ENCODE data around the gene DNAJC22. TPM values are rescaled to one million over a fixed set of nuclear protein-coding genes. Genes with fewer than 3 reads are reported as not detected.
"Not testable (repeated sequence)": the region's sequence is repeated elsewhere in the genome, so short reads cannot be mapped to it uniquely, and the experiment has no call there.

Gene DNAJC22
- total RNA-seq, 2 experiments from 2014 or later = not detected

DNA sequence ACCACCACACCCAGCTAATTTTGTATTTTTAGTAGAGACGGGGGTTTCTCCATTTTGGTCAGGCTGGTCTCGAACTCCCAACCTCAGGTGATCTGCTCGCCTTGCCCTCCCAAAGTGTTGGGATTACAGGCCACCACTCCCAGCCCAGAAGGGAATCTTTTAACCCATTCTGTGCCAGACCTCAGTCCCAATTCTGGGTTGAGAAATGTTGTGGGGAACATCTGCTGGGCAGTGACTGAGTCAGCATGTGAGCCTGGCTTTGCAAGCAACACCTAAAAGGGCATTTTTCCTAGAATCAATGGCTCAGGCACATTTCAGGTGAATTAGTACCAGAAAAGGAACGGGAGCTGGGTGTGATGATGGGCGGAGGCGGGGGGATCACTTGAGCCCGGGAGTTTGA is 13.0 kb downstream of the DNAJC22 start:
- ChIA-PET CTCF (interaction anchor here (0.7 to 6.6 kb wide), 8 partner anchors 10 to 666 kb away, joined by 3 to 73 read pairs (median 6); partner anchors contain the start of gene DNAJC22), POLR2A (no interaction called here)

DNA sequence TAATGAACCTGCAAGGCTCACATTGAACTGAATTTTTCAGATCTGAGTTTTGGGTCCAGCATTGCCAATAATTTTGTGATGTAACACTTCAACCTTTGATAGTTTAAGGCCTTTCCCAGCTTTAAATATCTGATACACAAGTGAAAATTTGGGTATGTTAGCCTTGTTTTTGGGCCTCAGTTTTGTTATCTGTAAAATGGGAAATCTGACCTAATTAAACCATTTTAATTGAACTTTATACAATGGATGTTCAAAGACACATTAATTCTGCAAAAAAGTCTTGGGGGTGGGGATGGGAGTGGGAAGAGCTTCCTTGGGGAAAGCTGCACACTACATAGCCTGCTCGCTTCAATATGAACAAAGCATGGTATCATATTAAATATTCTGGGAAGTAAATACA is 15.4 kb downstream of the DNAJC22 start:
- POLR2A ChIA-PET = interaction anchor here (0.6 kb wide), 1 partner anchor 152 kb away, joined by 3 read pairs; no protein-coding TSS in a partner anchor

DNA sequence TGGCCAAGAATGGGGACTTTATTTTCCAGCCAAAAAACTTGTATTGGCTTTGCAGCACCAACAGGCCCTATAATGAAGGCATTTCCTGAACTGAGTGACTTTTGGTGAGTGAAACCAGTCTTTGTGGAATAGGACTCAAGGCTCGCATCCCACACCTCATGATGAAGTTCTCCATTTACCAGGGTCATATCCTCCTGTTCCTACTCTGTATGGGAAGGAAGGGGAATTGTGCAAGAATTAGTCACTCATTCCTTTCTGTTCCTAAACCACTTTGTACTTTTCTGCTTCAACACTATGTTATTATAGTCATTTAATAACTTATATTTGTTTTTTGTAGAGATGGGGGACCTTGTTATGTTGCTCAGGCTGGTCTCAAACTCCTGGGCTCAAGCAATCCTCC is 18.3 kb downstream of the DNAJC22 start:
- POLR2A ChIA-PET = no interaction called here

More for the DNA sequence above, 15.4 kb downstream of the DNAJC22 start:
- CTCF ChIA-PET = interaction anchor here (1.0 to 6.6 kb wide), 2 partner anchors 19 to 152 kb away, joined by 3 to 73 read pairs; no protein-coding TSS in a partner anchor

DNA sequence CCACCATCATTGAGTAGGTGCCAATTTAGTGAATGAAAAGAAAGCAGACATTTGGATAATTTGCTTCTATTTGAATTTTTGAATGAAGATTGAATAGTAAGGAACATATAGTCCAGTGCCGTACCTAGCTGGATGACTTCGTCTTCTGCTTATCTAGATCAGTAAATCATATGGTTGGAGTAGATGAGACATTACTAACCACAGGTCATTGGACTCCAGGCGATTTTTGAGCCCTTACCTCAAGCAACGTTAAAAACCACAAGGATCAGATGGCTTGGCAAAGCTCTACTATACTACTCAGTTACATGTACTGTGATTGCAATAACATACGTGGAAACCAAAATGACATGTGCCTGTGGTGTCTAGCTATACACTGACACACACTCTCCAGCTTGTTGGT is 18.9 kb downstream of the DNAJC22 start:
- ChIA-PET POLR2A (interaction anchor here (1.2 kb wide), 1 partner anchor 205 kb away, joined by 3 read pairs; no protein-coding TSS in a partner anchor), CTCF (interaction anchor here (1.2 to 1.3 kb wide), 2 partner anchors 18 to 22 kb away, joined by 4 read pairs; no protein-coding TSS in a partner anchor)

More for the DNA sequence above, 18.3 kb downstream of the DNAJC22 start:
- CTCF ChIA-PET = interaction anchor here (1.2 to 1.3 kb wide), 2 partner anchors 17 to 22 kb away, joined by 4 read pairs; no protein-coding TSS in a partner anchor

DNA sequence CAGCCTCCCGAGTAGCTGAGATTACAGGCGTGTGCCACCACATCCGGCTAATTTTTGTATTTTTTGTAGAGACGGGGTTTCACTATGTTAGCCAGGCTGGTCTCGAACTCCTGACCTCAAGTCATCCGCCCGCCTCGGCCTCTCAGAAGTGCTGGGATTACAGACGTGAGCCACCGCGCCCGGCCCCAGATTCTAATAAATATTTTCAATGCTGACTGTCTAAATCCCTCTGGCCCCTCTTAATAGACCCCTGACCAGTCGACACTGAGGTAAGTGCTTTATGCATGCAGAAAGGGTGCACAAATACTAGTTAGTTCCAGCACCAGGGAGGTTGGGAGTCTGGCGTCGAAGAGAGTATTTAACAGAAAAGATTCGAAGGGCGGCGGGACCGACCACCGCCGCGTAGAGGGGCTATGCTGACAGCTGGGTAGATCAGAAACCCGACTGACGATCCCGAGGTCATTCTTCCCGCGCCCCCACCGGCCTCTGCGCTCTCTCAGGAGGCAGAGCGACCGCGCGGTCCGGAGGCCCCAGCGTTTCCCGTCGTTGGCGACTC is 19.5 kb downstream of the DNAJC22 start:
- ChIA-PET CTCF (interaction anchor here (0.6 to 2.1 kb wide), 9 partner anchors 8 to 300 kb away, joined by 3 to 14 read pairs (median 4); no protein-coding TSS in a partner anchor), POLR2A (interaction anchor here (0.6 to 1.7 kb wide), 11 partner anchors 8 to 375 kb away, joined by 3 to 16 read pairs (median 5); partner anchors contain the start of genes PRPF40B, TMBIM6 and TUBA1B)

DNA sequence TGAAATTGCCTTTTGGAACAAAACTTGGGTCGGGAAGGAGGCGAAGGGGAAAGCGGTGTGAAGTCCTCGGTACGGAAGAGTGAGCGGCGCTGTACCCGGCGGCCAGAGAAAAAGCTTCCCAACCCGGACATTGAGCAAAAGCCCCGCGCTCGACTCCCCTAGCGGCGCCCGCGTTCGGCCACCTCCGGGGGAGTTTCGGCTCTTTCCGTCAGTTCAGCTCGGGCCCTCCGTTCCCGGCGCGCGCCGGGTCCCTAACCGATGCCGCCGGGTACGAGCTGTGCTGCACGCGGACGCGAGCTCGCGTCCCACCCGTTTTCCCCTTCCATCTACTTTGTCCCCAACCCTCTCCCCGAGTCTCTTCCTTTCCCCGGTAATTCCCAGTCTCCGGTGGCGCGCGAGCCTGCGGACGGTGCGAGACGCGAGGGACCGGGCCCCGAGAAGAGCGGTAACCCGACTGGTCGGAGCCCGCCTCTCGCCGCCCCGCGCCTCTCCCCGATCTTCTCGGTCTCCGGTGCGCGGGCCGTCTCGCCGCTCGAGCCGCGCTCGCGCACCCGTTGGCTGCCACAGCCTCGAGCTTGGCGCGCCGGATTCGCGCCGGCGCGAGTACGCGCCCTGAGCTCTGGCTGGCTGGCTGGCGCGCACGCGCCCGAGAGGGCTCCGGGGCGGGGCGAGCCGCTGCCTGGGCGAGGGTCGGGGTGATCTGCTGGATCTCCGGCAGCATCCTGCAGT is 20.1 kb downstream of the DNAJC22 start:
- ChIA-PET POLR2A (interaction anchor here (0.5 to 1.7 kb wide), 19 partner anchors 9 to 375 kb away, joined by 3 to 16 read pairs (median 4); partner anchors contain the start of genes PRPF40B, TMBIM6, TROAP and TUBA1B), CTCF (interaction anchor here (0.6 to 2.1 kb wide), 7 partner anchors 9 to 301 kb away, joined by 3 to 14 read pairs (median 3); no protein-coding TSS in a partner anchor)

DNA sequence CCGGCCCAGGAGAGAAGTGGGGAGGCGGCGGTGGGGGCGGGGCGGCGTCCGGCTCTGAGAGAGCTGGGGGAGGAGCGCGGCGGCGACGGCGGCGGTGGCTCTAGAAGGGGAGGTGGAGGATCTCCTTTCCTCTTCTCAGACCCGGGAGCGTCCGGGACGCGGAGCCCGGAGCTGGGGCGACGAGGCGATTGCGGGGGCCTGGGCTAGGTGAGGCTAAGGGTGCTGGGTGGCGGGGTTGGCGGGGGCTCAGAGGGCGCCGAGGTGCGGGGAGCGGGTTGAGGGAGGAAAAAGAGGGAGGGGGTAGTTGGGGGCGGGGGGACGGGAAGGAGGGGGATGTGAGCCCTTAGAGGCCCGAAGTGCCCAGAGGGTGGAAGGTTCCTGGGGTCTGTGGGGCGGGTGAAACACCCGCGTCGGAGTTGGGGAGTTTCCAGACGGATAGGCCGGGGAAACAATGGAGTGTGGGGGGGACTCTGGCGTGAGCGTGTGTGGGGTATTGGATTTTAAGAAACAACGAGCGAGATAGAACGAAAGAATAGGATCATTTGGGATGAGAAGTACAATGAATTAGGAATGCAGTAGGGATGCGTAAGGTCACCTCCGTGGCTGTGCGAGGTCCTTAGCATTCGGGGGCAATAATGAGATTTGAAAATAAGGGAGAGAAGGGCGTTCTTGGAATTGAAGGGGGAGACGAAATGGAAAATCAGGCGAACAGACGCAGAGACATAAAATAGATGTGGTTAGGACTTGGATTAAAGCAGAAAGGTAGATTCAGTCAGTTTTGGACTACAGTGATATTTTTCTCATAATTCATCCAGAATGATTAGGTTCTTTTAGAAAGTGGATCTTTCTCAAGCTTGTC is 20.9 kb downstream of the DNAJC22 start, which contains the start of gene SPATS2:
Gene SPATS2, plus strand, starts transcription at position 82 of the 859 bp plus-strand sequence. CDS start 93,551 bp downstream, outside the sequence.
- CTCF ChIA-PET = interaction anchor here (1.3 to 2.1 kb wide), 4 partner anchors 10 to 147 kb away, joined by 3 to 14 read pairs (median 12); no protein-coding TSS in a partner anchor

DNA sequence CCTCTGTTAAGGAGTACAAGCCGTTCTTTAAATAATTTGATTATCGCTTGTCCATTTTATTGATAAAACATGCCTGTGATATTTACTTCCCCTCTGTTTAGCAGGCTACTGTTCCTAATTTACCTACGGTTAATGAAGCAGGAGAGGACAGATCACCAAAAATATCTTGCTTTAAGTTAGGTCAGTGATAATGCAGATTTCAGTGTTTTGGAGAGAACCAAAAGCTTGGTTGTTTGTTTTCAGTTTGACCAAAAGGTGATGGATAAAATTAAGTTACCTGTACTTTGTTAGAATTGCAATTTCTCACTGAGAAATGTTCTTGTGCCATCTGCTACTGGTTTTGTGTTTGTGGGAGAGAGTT is 21.5 kb downstream of the DNAJC22 start:
- ChIA-PET CTCF (interaction anchor here (0.7 to 2.1 kb wide), 3 partner anchors 21 to 213 kb away, joined by 3 to 14 read pairs (median 3); no protein-coding TSS in a partner anchor), POLR2A (no interaction called here)

More for the DNA sequence above, 20.9 kb downstream of the DNAJC22 start, which contains the start of gene SPATS2:
- POLR2A ChIA-PET = interaction anchor here (0.5 to 1.7 kb wide), 12 partner anchors 10 to 374 kb away, joined by 3 to 16 read pairs (median 4); partner anchors contain the start of genes TMBIM6, TROAP, TUBA1B and TUBA1C

DNA sequence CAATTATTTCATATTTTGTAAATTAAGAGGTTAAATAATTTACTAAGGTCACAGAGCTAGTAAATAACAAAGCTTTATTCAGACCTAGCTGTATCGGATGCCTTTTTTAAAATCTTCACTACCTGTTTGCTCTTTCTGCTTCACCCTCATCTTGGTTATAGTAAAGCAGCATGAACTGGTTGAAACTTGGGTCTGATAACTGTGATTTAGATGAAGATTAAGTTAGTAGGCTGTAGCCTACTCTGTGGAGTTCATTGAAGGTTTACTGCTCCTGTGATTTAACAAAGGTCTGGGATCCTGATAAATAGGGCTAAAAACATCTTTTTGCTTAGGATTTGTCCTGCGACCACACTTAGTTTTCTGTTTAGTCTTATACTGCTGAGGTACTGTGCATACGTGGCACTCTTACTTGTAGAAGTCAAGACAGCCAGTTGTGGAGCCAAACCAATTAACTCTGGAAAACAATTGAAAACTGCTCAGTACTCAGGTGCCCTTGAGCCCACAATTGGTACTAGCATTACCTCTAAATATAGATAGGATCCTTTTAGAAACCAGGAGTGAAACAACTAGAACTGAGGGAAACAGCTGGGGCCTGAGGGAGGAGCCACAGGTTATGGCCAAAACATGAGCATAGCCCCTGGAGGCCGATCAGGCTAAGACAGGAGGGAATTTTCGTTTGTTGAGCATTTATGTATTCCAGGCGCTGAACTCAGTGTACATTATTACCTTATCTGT is 22.9 kb downstream of the DNAJC22 start:
- POLR2A ChIA-PET = no interaction called here
- CTCF ChIA-PET = interaction anchor here (1.0 to 1.7 kb wide), 3 partner anchors 11 to 211 kb away, joined by 3 to 6 read pairs (median 5); no protein-coding TSS in a partner anchor

DNA sequence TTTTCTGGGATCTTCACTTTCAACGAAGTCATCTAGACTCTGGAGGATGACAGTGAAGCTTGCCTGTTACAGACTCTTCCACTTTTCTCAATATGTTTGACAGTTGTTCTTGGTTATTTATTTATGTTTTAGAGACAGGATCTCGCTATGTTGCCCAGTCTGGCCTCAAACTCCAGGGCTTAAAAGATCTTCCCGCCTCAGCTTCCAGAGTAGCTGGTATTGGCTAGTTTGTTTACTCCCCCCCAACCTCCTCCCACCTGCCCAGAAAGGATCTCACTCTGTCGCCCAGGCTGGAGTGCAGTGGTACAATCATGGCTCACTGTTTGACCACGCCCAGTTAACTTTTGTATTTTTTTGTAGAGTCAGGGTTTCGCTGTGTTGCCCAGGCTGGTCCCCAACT is 23.9 kb downstream of the DNAJC22 start:
- ChIA-PET CTCF (interaction anchor here (0.6 to 1.7 kb wide), 2 partner anchors 12 to 1713 kb away, joined by 4 to 6 read pairs; partner anchors contain the start of gene CSRNP2), POLR2A (no interaction called here)

DNA sequence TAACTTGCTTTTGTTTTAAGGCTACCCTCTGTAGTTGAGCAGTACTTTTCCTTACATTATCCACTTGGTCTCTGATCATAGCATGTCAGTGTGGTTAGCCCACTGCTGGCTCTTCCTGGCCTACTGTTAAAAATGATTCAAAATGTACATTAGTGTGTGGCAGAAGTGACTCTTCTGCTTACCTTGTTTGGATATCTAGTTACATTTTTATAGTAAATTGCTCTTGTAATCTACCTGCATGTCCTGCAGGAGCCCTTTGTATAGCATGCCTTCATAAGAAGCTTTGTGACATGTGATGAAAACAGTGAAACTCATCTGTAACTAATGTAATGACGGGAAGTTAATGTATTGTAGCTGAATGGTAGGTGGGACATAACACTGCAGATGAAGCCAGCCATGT is 28.7 kb downstream of the DNAJC22 start:
- CTCF ChIA-PET = no interaction called here

DNA sequence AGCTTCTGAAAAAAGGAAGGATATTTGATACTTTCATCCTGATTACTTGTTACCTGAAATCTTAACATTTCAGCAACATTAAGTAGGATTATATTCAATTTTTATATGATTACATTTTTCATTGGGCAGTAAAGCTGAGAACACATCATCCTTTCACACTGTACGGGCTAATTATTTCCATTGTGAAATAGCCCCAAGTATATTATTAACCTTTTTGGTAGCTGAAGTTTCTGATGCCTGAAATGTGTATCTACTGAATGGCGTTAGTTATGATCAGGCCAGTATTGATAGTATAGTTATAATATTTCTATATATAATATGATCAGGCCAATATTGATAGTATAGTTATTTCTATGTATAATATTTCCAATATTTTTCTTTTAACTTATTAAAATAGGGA is 30.7 kb downstream of the DNAJC22 start:
- ChIA-PET POLR2A (no interaction called here), CTCF (no interaction called here)

More for the DNA sequence above, 28.7 kb downstream of the DNAJC22 start:
- POLR2A ChIA-PET = interaction anchor here (0.7 kb wide), 1 partner anchor 102 kb away, joined by 3 read pairs; no protein-coding TSS in a partner anchor

DNA sequence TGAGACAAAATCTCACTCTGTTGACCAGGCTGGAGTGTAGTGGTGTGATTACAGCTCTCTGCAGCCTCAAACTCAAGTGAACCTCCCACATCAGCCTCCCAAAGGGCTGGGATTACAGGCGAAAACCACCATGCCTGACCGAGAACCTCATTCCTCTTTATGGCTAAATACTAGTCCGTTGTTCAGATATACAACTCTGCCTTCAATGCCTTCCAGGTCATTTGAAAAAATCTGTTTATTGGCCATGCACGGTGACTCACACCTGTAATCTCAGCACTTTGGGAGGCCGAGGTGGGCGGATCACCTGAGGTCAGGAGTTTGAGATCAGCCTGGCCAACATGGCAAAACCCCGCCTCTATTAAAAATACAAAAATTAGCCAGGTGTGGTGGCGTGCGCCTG is 33.5 kb downstream of the DNAJC22 start:
- POLR2A ChIA-PET = not testable (repeated sequence)
- CTCF ChIA-PET = interaction anchor here (1.7 kb wide), 1 partner anchor 22 kb away, joined by 5 read pairs; no protein-coding TSS in a partner anchor

DNA sequence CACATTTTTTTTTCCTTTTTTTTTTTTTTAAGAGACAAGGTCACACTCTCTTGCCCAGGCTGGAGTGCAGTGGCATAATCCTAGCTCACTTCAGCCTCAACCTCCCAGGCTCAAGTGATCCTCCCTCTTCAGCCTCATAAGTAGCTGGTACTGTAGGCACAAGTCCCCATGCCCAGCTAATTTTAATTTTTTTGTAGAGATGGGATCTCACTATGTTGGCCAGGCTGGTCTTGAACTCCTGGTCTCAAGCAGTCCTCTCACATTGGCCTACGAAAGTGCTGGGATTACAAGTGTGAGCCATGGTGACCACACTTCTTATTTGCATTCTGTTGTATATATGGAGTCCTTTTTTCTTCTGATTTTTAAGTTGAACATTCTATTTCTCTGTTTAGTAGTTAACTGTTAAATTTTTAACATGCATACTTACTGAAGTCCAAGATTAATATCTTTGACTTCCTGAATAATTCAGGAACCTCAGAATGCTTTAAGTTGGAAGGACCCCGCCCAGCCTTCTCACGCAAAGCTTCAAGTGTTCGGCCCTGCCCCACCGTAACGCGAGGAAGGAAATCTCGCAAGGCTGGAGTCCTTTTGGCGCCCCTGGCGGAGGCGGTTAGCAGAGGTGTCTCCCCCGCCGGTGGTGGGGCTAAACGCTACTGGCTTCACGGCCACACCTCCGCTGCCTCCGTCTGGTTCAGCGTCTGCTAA is 42.1 kb downstream of the DNAJC22 start:
- ChIA-PET CTCF (interaction anchor here (0.6 to 1.3 kb wide), 4 partner anchors 31 to 92 kb away, joined by 3 to 4 read pairs (median 3); no protein-coding TSS in a partner anchor), POLR2A (no interaction called here)

DNA sequence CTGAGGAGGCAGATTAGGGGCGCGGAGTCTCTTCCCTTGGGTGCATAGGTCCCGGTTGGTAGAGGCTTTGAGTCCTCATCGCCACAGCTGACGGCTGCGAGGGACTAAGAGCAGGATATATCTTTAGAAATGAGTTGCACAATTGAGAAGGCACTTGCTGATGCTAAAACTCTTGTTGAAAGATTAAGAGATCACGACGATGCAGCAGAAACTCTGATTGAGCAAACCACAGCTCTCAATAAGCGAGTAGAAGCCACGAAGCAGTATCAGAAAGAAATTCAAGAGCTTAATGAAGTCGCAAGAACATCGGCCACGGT is 42.7 kb downstream of the DNAJC22 start:
- ChIA-PET POLR2A (no interaction called here), CTCF (interaction anchor here (1.3 kb wide), 1 partner anchor 47 kb away, joined by 3 read pairs; no protein-coding TSS in a partner anchor)

DNA sequence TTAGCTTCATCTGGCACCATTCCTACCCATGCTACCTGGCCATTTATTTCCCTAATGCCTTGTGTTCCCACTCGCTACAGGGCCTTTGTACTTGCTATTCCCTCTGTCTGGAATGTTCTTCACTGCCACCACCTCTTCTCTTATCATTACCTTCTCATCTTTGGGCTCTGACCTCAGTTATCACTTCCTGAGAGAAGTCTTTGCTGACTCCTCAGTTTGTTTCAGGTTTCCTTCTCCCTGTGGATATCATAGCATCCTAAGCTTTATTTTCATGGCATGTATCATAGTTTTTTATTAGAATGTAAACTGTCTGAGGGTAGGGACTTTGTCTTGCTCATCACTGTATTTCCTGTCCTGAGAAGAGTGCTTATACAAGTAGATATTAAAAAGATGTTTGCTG is 50.3 kb downstream of the DNAJC22 start:
- CTCF ChIA-PET = interaction anchor here (0.6 kb wide), 1 partner anchor 241 kb away, joined by 4 read pairs; no protein-coding TSS in a partner anchor
- POLR2A ChIA-PET = interaction anchor here (0.7 kb wide), 1 partner anchor 30 kb away, joined by 4 read pairs; no protein-coding TSS in a partner anchor

DNA sequence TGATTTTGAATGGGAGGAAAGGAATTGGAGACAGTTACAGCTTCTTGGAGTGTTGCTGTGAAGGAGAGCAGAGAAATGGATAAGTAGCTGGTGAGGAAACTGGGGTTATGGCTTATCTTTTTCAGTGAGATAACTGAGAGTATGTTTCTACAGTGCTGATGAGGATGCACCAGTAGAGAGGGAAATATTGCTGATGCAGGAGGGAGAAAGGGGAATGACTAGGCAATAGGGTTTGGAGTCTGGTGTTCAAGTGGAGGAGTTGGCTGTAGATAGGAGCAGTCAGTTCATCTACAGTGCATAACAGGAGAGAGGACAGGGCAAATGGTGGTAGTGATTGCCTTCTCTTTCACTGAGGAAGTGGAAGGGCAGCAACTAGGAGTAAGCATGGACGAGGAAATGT is 53.6 kb downstream of the DNAJC22 start:
- ChIA-PET CTCF (no interaction called here), POLR2A (no interaction called here)

Data from activated CD8-positive, alpha-beta memory T cell treated with anti-CD3 and anti-CD28 coated beads for 36 hours (primary cell).